Measurements from ENCODE around the gene GCN1. TPM values are rescaled to one million over a fixed set of nuclear protein-coding genes. Genes with fewer than 3 reads are reported as not detected.
A peak's percentile ranks its signal among the peaks of the same experiment; 100 is the strongest.

GCN1 gene
- total RNA-seq, 6 experiments from 2014 or later: 76.5 to 102 (median 83.1) TPM

DNA sequence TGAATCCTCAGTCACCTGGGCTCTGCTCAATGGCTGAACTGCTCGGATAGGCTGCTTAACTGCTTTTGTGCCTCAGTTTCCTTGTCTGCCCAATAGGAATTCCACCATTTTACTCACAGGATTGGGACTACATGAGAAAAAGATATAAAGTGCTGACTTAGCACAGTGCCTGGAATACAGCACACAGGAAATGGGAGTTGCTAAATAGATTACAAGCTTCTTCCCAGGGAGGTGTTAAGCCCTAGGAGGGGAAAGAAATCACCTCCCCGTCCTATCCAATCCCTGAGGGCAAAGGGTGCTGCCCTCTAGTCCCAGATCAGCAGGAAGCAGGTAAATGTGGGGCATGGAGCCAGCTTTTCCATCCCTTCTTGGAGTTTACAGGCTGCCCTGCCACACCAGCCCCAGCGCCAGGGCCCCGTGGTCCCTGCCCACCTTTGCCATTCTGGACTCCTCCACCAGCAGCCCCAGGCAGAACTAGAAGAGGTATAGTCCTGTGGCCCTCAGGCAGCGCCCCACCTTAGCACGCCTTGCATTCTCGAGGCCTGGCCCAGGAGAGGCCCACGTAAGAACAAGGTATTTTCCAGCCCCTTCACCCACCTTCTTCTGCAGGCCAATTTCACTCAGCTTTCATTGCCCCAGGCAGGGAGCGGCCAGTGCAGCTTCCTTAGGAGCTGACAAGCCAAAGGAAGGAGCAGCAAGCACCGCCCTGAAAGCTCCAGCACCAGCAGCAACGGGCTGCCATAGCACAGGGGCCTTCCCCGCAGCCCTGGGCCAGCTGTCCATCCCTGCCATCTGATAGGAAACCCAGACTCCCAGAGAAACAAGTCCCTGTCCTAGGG, 35.2 kb upstream of the GCN1 start:
- TF ChIP-seq, protein P1, sequence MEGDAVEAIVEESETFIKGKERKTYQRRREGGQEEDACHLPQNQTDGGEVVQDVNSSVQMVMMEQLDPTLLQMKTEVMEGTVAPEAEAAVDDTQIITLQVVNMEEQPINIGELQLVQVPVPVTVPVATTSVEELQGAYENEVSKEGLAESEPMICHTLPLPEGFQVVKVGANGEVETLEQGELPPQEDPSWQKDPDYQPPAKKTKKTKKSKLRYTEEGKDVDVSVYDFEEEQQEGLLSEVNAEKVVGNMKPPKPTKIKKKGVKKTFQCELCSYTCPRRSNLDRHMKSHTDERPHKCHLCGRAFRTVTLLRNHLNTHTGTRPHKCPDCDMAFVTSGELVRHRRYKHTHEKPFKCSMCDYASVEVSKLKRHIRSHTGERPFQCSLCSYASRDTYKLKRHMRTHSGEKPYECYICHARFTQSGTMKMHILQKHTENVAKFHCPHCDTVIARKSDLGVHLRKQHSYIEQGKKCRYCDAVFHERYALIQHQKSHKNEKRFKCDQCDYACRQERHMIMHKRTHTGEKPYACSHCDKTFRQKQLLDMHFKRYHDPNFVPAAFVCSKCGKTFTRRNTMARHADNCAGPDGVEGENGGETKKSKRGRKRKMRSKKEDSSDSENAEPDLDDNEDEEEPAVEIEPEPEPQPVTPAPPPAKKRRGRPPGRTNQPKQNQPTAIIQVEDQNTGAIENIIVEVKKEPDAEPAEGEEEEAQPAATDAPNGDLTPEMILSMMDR (IDR thresholded peaks at IDR 0.05): peak; percentile 28
- Mint-ChIP-seq H3K4me1 (ENCODE audit: low read depth) (peaks cover 98% of the 10 kb centered on the region), H3K27ac (peak overlapping the region; percentile 97), H3K27me3 (ENCODE audit: insufficient read depth) (peaks cover 4% of the 10 kb centered on the region; the same call in 1 of the 2 replicates), H3K4me3 (peak overlapping the region; percentile 87), H3K9me3 (no peaks in the 10 kb centered on the region), H3K36me3 (ENCODE audit: low read depth) (peaks cover 27% of the 10 kb centered on the region)
- DNase-seq: peak; percentile 43

DNA sequence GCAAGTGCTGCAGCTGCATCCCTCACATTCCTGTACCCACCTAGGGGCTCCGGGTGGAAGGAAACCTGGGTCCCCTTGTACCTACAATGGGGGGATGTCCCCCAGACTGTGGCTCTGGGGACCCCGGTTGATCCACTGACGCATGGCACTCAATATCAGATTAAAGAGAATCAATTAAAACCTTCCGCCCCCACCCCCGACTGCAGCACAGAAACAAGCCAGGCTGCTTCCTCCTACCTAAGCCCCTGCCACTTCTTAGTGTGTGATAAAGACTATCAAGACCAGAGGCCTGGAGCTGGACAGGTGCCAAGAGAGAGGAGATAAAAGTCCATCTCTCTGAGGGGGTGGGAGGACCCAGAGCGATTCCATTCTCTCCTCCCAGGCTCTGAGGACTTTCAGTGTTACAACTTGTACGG, 34.6 kb upstream of the GCN1 start:
- H3K36me3 Mint-ChIP-seq (ENCODE audit: low read depth): peaks cover 23% of the 10 kb centered on the region
- TF ChIP-seq, protein P1 (IDR thresholded peaks at IDR 0.05): no peak
- H3K27ac Mint-ChIP-seq: peak overlapping the region; percentile 97
- H3K9me3 Mint-ChIP-seq: no peaks in the 10 kb centered on the region
- peak overlapping the region; percentile 87; the same call in 1 of the 2 replicates for H3K4me3 Mint-ChIP-seq
- H3K27me3 Mint-ChIP-seq (ENCODE audit: insufficient read depth): peaks cover 6% of the 10 kb centered on the region
- no peak for DNase-seq
- peaks cover 98% of the 10 kb centered on the region for H3K4me1 Mint-ChIP-seq (ENCODE audit: low read depth)

DNA sequence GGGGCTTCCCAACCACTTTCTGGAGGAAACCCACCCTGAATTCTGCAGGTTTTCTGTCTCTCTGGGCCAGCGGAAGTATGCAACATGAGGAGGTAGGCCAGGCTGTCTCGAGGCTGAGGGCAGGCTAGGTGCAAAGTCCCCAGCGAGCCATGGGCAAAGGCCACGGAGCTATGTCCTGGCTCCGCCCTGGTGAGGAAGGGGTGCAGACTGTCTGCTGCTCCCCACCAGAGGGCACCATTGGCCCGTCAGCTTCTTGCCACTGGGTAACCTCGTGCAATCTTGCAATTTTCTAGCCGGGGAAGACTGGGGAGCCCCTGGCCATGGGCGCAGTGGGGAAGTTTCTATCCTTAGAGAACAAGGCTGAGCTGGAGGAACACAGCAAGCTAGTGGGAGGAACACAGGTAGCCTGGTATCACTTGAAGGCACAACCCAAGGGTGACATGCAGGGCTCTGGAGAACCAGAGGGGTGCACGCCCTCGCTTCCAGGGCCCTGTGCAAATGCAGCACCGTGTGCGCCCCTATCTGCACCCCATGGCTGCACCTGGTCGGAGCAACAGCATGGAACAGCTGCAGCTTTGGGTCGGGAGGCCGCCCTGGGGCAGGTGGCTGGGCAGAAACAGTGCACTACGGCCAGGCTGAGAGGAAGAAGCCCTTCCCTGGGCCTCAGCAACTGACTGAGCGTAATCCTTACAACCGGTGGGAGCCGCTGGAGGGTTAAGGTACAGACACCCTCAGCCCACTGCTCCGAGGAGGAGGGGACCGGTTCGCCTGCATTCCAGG, 34.0 kb upstream of the GCN1 start:
- peak; percentile 74 for DNase-seq
- Mint-ChIP-seq H3K4me3 (peak overlapping the region; percentile 87), H3K27me3 (ENCODE audit: insufficient read depth) (peaks cover 6% of the 10 kb centered on the region), H3K27ac (peak overlapping the region; percentile 97), H3K9me3 (no peaks in the 10 kb centered on the region), H3K4me1 (ENCODE audit: low read depth) (peaks cover 93% of the 10 kb centered on the region), H3K36me3 (ENCODE audit: low read depth) (peaks cover 19% of the 10 kb centered on the region)
- TF ChIP-seq, protein P1 (IDR thresholded peaks at IDR 0.05): peak; percentile 95

DNA sequence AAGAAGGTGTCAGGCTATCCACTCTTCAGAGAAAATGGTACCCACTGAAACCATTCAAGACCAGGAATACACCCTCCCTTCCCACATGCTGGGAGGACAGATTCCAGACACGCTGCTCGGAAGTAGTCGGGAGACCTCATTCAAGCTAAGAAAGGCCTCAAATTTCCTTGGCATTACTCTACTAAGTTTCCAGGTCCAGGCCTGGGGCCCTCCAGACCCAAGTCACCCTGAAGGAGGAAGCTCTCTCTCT, 33.5 kb upstream of the GCN1 start:
- H3K4me1 Mint-ChIP-seq (ENCODE audit: low read depth): peaks cover 87% of the 10 kb centered on the region
- peaks cover 17% of the 10 kb centered on the region for H3K36me3 Mint-ChIP-seq (ENCODE audit: low read depth)
- DNase-seq: no peak
- H3K9me3 Mint-ChIP-seq: no peaks in the 10 kb centered on the region
- H3K27me3 Mint-ChIP-seq (ENCODE audit: insufficient read depth): peaks cover 6% of the 10 kb centered on the region
- TF ChIP-seq, protein P1 (IDR thresholded peaks at IDR 0.05): no peak
- peak overlapping the region; percentile 53; the same call in 1 of the 2 replicates for H3K4me3 Mint-ChIP-seq
- H3K27ac Mint-ChIP-seq: peak overlapping the region; percentile 97

DNA sequence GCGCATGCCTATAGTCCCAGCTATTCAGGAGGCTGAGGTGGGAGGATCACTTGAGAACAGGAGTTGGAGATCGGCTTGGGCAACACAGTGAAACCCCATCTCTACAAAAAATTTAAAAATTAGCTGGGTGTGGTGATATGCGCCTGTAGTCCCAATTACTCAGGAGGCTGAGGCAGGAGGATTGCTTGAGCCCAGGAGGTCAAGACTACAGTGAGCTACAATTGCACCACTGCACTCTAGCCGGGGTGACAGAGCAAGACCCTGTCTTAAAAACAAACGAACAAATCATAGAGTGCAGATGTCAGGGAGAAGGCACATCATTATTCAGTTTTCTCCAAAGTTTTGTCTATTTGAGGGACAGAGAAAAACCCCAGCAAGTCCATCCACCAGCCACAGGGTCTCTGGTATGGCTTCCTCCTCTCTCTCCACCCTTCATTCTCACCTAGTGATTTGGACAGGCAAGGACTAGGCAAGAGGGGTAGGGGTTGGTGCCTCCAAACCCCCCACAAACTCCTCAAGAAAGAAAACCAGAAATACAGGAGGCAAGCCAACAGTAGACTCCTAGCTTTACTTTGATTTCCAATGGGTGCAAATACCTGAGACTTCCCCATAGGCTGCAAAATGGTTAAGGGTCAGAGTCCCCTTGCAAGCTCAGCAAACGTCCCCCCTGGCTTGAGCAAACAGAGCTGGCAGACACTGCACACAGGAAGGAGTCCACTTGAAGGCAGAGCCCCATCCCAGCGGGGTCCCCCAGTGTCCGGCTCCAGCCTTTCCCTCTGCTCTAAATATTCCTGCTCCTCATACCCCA, 32.9 kb upstream of the GCN1 start:
- no peak overlapping the region for H3K4me3 Mint-ChIP-seq

More for the DNA sequence above, 32.9 kb upstream of the GCN1 start:
- H3K4me1 Mint-ChIP-seq (ENCODE audit: low read depth): peaks cover 82% of the 10 kb centered on the region
- H3K27me3 Mint-ChIP-seq (ENCODE audit: insufficient read depth): peaks cover 7% of the 10 kb centered on the region
- DNase-seq: no peak
- H3K36me3 Mint-ChIP-seq (ENCODE audit: low read depth): peaks cover 12% of the 10 kb centered on the region
- no peaks in the 10 kb centered on the region for H3K9me3 Mint-ChIP-seq
- H3K27ac Mint-ChIP-seq: peak overlapping the region; percentile 97
- TF ChIP-seq, protein P1 (IDR thresholded peaks at IDR 0.05): no peak
